KOPT-K1 (cell line): ENCODE data around the gene HLCS.

Experiments used
- H3K27ac ChIP-seq: fragments of 200-600 bp; sonication (generic); 2 replicates; pipeline ENCODE4 v1.5.1; 2016; ENCODE audit warnings: antibody characterized with exemption, mild to moderate bottlenecking, low read depth, low read length; ENCODE audit not compliant: poor library complexity, severe bottlenecking
- H3K36me3 ChIP-seq: fragments of 200-600 bp; sonication (generic); 2 replicates; pipeline ENCODE4 v1.5.1; 2017; ENCODE audit warnings: antibody characterized with exemption, mild to moderate bottlenecking, low read length, moderate library complexity; ENCODE audit not compliant: insufficient read depth
- H3K9me3 ChIP-seq: fragments of 200-600 bp; sonication (generic); 2 replicates; pipeline ENCODE4 v1.5.1; 2017; ENCODE audit warnings: antibody characterized with exemption, low read length, mild to moderate bottlenecking; ENCODE audit not compliant: insufficient read depth, poor library complexity, severe bottlenecking

The HLCS gene

GRCh38 chr21:36750576-36750959 is 215.9 kb downstream of the HLCS start:
- Histone ChIP-seq H3K9me3 (no peaks in the 10 kb centered on the region), H3K36me3 (no peaks in the 10 kb centered on the region), H3K27ac (no peak overlapping the region)

GRCh38 chr21:36749935-36750575 is 216.4 kb downstream of the HLCS start:
- no peaks in the 10 kb centered on the region for H3K36me3 ChIP-seq
- H3K27ac ChIP-seq = no peak overlapping the region
- no peaks in the 10 kb centered on the region for H3K9me3 ChIP-seq

GRCh38 chr21:36747815-36748383 is 218.6 kb downstream of the HLCS start:
- no peaks in the 10 kb centered on the region for H3K9me3 ChIP-seq
- H3K36me3 ChIP-seq = no peaks in the 10 kb centered on the region
- no peak overlapping the region for H3K27ac ChIP-seq

DNA sequence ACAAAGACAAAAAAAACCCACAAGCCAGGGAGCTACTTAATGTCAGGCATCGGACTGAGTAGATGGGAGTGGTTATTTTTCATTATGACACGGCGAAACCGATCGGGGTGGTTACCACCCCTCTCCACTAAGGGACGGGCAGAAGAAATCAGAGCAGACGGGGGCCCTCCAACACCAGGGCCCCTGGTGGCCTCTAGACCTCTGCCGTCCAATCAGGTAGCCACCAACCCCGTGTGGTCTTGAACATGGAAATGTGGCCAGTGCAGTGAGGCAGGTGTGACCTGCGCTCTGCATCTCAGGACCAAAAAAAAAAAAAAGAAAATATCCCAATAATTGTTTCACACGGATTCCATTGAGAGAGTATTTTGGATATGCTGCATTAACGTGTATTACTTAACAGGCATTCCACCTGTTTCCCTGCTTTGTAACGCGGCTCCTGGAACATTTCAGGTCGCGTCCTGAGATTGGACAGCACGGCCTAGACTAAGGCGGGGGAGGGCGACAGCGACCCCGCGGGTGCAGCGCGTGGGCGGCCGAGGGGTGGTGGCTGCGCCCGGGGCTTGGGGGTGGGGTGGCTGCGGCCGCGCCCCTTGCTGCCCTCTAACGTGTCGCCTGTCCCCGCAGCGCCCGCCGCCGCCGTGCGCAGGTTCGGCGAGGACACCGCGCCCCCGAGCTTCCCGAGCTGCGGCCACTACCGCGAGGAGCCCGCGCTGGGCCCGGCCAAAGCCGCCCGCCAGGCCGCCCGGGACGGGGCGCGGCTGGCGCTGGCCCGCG is 219.2 kb downstream of the HLCS start:
- H3K36me3 ChIP-seq = no peaks in the 10 kb centered on the region
- H3K9me3 ChIP-seq = no peaks in the 10 kb centered on the region
- no peak overlapping the region for H3K27ac ChIP-seq

GRCh38 chr21:36745459-36745858 is 221.0 kb downstream of the HLCS start:
- Histone ChIP-seq H3K9me3 (no peaks in the 10 kb centered on the region), H3K36me3 (no peaks in the 10 kb centered on the region), H3K27ac (no peak overlapping the region)

DNA sequence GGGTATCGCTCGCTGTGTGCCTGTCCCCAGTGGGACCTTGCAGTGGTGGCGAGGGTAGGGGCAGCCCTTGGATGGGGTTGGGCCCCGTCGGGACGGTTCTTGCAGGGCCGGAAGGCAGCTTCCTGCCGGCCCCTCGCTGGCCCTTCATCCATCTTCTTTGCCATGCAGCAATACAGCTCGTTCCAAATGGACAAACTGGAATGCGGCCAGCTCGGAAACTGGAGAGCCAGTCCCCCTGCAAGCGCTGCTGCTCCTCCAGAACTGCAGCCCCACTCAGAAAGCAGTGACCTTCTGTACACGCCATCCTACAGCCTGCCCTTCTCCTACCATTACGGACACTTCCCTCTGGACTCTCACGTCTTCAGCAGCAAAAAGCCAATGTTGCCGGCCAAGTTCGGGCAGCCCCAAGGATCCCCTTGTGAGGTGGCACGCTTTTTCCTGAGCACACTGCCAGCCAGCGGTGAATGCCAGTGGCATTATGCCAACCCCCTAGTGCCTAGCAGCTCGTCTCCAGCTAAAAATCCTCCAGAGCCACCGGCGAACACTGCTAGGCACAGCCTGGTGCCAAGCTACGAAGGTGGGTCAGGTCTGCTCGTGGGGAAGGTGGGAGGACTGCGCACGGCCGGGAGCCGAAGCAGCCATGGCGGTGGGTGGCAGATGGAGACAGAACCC is 221.8 kb downstream of the HLCS start:
- Histone ChIP-seq H3K27ac (no peak overlapping the region), H3K9me3 (no peaks in the 10 kb centered on the region), H3K36me3 (no peaks in the 10 kb centered on the region)

- Histone ChIP-seq H3K36me3 (no peaks in the 10 kb centered on the region), H3K27ac (no peak overlapping the region)
Observed at GRCh38 chr21:36744190-36744559, 222.3 kb downstream of the HLCS start.

DNA sequence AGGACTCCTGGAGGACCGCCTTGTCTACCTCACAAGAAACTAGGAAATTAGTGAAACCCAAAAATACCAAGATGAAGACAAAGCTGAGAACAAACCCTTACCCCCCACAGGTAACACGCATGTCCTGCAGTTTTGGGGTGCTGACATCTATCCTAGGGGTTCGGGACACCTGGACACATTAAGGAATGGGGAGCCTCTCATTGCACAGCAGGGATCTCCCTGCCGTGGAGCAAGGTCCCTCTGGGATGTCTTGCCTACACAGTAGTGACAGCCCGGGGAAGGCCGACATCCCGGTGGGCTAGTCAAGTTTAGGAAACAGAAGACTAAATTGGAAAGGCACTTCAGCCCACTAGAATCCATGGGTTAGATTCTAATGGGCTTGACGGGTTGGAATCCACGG is 223.0 kb downstream of the HLCS start:
- no peak overlapping the region for H3K27ac ChIP-seq
- H3K36me3 ChIP-seq = no peaks in the 10 kb centered on the region
- H3K9me3 ChIP-seq = no peaks in the 10 kb centered on the region

More at GRCh38 chr21:36744190-36744559, 222.3 kb downstream of the HLCS start:
- H3K9me3 ChIP-seq = no peaks in the 10 kb centered on the region

- Histone ChIP-seq H3K36me3 (no peaks in the 10 kb centered on the region), H3K9me3 (no peaks in the 10 kb centered on the region), H3K27ac (no peak overlapping the region)
Observed at GRCh38 chr21:36743008-36743407, 223.5 kb downstream of the HLCS start.

- Histone ChIP-seq H3K27ac (no peak overlapping the region), H3K36me3 (no peaks in the 10 kb centered on the region), H3K9me3 (no peaks in the 10 kb centered on the region)
Observed at GRCh38 chr21:36741506-36741905, 225.0 kb downstream of the HLCS start.

DNA sequence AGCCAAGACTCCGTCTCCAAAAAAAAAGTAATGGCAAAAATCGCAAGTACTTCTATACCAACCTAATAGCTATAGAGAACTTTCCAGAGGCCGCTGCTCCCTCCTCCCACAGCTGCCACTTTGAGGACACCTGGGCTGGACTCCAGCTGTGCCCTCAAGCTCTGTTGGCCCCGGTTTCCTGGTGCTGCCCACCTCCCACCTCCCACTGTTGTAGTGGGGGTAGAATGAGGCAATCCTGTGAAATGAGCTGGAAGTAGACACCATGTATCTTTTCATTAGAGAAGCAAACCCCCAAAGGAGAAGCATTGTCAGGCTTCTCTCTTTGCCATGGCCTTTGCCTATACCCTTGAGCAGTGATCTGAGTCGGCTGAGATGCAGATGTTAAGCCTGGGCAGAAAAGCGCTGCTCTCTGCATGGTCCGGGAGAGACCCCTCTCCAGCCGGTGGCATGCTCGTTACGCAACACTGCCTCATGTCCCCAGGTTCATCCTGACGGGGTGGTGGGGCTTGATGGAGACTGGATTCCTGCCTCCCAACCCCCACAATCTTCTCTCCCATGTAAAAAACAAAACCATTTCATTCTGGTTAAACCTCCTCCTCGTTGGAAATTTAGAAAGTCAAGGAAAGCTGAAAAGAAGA is 227.9 kb downstream of the HLCS start:
- Histone ChIP-seq H3K9me3 (no peaks in the 10 kb centered on the region), H3K27ac (no peak overlapping the region), H3K36me3 (no peaks in the 10 kb centered on the region)

- Histone ChIP-seq H3K27ac (no peak overlapping the region), H3K36me3 (no peaks in the 10 kb centered on the region), H3K9me3 (no peaks in the 10 kb centered on the region)
Observed at GRCh38 chr21:36735724-36736320, 230.6 kb downstream of the HLCS start.

DNA sequence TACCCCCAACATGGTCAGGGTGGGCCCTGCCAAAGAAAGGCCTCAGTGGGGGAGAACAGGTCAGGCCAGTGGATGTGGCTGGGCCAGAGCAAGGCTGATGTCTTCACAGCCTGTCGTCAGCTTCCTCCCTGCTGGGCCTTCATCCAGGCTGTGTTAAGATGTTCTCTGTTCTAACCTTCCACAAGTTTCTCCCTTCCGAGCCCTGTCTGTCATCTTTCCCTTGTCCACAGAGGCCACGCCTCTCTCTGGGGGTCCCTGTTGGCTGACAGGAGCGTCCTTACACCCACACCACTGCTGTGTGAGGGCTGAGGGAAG is 231.3 kb downstream of the HLCS start:
- Histone ChIP-seq H3K27ac (no peak overlapping the region), H3K9me3 (no peaks in the 10 kb centered on the region), H3K36me3 (no peaks in the 10 kb centered on the region)

- no peaks in the 10 kb centered on the region for H3K36me3 ChIP-seq
- H3K27ac ChIP-seq = no peak overlapping the region
- no peaks in the 10 kb centered on the region for H3K9me3 ChIP-seq
Observed at GRCh38 chr21:36734367-36735200, 231.9 kb downstream of the HLCS start.
